Nephron progenitor cell (in vitro differentiated cells): Measurements from ENCODE around the gene C1orf94.

Source experiments
- DNase-seq: peaks from one replicate; pipeline ENCODE4 v3.0.0; 2021
- H3K27ac Mint-ChIP-seq: 2 replicates; pipeline ENCODE4 v1.8.0; 2021; ENCODE audit warnings: mild to moderate bottlenecking, moderate library complexity, mixed read lengths
- H3K27me3 Mint-ChIP-seq: 2 replicates; pipeline ENCODE4 v1.8.0; 2021; ENCODE audit warnings: mild to moderate bottlenecking, low read depth, mixed read lengths; ENCODE audit not compliant: poor library complexity
- H3K36me3 Mint-ChIP-seq: 2 replicates; pipeline ENCODE4 v1.8.0; 2021; ENCODE audit warnings: low read depth, mixed read lengths
- H3K4me1 Mint-ChIP-seq: 2 replicates; pipeline ENCODE4 v1.8.0; 2021; ENCODE audit warnings: mixed read lengths
- H3K4me3 Mint-ChIP-seq: 2 replicates; pipeline ENCODE4 v1.8.0; 2021; ENCODE audit warnings: mild to moderate bottlenecking, moderate library complexity, mixed read lengths
- H3K9me3 Mint-ChIP-seq: 2 replicates; pipeline ENCODE4 v1.8.0; 2021; ENCODE audit warnings: mild to moderate bottlenecking, moderate library complexity, mixed read lengths
- CTCF ChIP-seq: fragments of 200-600 bp; sonication (generic); IDR thresholded peaks from 2 replicates; pipeline ENCODE4 v1.5.0; 2021; ENCODE audit warnings: antibody characterized with exemption

Gene C1orf94

DNA sequence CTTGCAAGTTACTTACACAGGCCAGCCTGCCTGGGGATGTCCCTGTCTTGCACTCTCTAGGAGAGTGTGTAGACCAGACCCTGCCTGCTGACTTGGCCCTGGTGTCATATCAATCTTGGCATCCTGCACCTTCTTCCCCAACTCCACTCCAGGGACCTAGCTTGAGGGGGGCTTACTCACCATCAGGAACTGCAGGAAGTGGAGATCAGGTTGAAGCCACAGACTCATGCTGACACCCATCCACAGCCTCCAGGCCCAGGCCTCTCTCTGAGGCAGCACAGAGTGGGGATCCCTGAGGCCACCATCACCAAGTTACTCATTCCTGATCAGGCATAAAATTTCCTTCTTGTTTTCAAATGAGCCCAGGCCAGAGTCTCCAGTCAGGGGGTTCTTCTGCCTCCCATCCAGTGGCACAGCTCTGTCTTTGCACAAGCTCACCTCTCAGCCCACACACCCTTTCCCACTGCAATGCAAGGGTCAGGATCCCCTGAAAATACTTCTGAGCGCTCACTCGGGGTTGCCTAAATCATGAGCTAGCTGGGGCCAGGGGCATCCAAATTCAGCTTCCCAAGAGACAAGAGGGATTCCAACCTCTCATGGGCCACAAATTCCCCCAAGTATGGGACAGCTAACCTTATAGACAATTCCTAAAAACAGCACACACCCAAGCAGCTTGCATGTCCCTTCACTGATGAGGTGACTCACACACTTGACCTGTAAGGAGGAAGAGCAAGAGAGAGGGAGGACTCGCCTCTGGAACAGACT is 45.1 kb upstream of the C1orf94 start:
- no peak for DNase-seq
- Mint-ChIP-seq H3K4me1 (no peaks in the 10 kb centered on the region), H3K27ac (no peak overlapping the region), H3K9me3 (no peaks in the 10 kb centered on the region), H3K36me3 (no peaks in the 10 kb centered on the region), H3K4me3 (no peak overlapping the region), H3K27me3 (peaks cover 19% of the 10 kb centered on the region)
- TF ChIP-seq CTCF: no peak

GRCh38 chr1:34132161-34132420 is 44.6 kb upstream of the C1orf94 start:
- Mint-ChIP-seq H3K36me3 (no peaks in the 10 kb centered on the region), H3K4me3 (no peak overlapping the region), H3K27ac (no peak overlapping the region), H3K27me3 (peaks cover 19% of the 10 kb centered on the region), H3K9me3 (no peaks in the 10 kb centered on the region), H3K4me1 (no peaks in the 10 kb centered on the region)
- no peak for DNase-seq
- no peak for TF ChIP-seq CTCF

DNA sequence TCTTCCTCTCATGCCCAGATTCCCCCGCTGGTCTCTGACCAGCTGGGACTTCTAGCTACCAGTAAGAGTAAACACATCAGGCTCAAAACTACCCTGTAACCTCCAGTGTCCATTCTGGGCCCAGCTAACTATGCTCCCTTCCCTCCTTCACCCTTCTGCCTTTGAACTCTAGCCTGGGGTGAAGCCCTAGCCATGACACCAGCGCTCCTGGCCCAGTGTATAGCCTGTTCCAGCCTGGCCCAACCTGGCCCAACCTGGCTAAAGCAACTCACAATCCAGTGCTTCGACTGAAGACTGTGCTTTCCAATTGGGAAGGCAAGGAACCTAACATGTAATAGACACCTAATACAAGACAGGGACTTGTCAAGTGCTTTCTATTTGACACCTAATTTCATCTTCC is 39.3 kb upstream of the C1orf94 start:
- Mint-ChIP-seq H3K4me3 (no peak overlapping the region), H3K27me3 (peaks cover 2% of the 10 kb centered on the region), H3K27ac (no peak overlapping the region), H3K9me3 (no peaks in the 10 kb centered on the region), H3K4me1 (peaks cover 5% of the 10 kb centered on the region), H3K36me3 (no peaks in the 10 kb centered on the region)
- DNase-seq: no peak
- no peak for TF ChIP-seq CTCF

- H3K36me3 Mint-ChIP-seq: no peaks in the 10 kb centered on the region
- H3K4me3 Mint-ChIP-seq: no peak overlapping the region
- H3K4me1 Mint-ChIP-seq: peaks cover 5% of the 10 kb centered on the region
- TF ChIP-seq CTCF: no peak
- DNase-seq: no peak
- no peak overlapping the region for H3K27ac Mint-ChIP-seq
- H3K27me3 Mint-ChIP-seq: peaks cover 2% of the 10 kb centered on the region
- no peaks in the 10 kb centered on the region for H3K9me3 Mint-ChIP-seq
Measured at GRCh38 chr1:34140011-34140676, 36.6 kb upstream of the C1orf94 start.

- Mint-ChIP-seq H3K4me3 (no peak overlapping the region), H3K9me3 (no peaks in the 10 kb centered on the region), H3K27ac (no peak overlapping the region), H3K27me3 (peaks cover 11% of the 10 kb centered on the region), H3K36me3 (no peaks in the 10 kb centered on the region), H3K4me1 (peaks cover 9% of the 10 kb centered on the region)
- TF ChIP-seq CTCF: no peak
- no peak for DNase-seq
Measured at GRCh38 chr1:34143975-34144374, 32.7 kb upstream of the C1orf94 start.

DNA sequence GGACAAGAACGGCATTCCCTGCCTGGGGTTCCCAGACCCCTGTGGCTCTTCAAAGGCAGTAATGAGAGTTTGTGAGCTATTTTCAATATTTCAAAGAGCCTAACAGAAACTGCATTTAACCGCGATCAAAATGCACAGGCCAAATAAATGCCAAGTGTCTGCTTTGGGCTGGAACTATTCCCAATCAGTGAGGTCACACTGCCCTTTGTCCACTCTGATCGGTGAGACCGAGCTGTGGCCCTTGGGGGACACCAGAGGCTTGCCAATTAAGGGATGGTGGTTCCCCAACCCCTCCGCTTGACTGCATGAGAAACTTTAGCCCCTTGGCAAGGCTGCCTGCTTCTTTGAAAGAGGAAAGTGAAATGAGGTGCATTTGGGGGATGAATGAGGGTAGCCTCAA is 31.9 kb upstream of the C1orf94 start:
- peaks cover 16% of the 10 kb centered on the region for H3K27me3 Mint-ChIP-seq
- H3K4me3 Mint-ChIP-seq: no peak overlapping the region
- no peak for DNase-seq
- no peak overlapping the region for H3K27ac Mint-ChIP-seq
- TF ChIP-seq CTCF: no peak
- H3K36me3 Mint-ChIP-seq: no peaks in the 10 kb centered on the region
- H3K4me1 Mint-ChIP-seq: peaks cover 9% of the 10 kb centered on the region
- H3K9me3 Mint-ChIP-seq: no peaks in the 10 kb centered on the region
